Activated CD4-positive, alpha-beta T cell treated with anti-CD3 and anti-CD28 coated beads for 36 hours (primary cell): Measurements from ENCODE around the gene RTL5. TPM values are rescaled to one million over a fixed set of nuclear protein-coding genes. Genes with fewer than 3 reads are reported as not detected.
A peak's percentile ranks its signal among the peaks of the same experiment; 100 is the strongest.

Source experiments
- ATAC-seq: fragments of 200-7000 bp; cut with Tn5 transposase; one replicate; pipeline ENCODE4 v1.10.0; 2021; ENCODE audit warnings: mild to moderate bottlenecking, moderate library complexity
- CTCF ChIA-PET: fragments of 350-600 bp; sonication (Branson Sonifier 250); formaldehyde crosslinking; loops from one replicate; lab custom pipeline; 2021; ENCODE audit warnings: antibody characterized with exemption; lab: Charles Lee
- POLR2A ChIA-PET: fragments of 350-600 bp; sonication (Branson Sonifier 250); formaldehyde crosslinking; loops from one replicate; lab custom pipeline; 2021; ENCODE audit warnings: antibody characterized with exemption, inconsistent platforms; lab: Charles Lee
- DNase-seq: peaks from one replicate; pipeline ENCODE4 v3.0.0-alpha.2; 2020
- H3K27ac Mint-ChIP-seq: one replicate; pipeline ENCODE4 v1.8.0; 2021; ENCODE audit warnings: mixed read lengths
- H3K27me3 Mint-ChIP-seq: one replicate; pipeline ENCODE4 v1.8.0; 2021; ENCODE audit warnings: mixed read lengths
- H3K36me3 Mint-ChIP-seq: one replicate; pipeline ENCODE4 v1.8.0; 2021; ENCODE audit warnings: low read depth, mixed read lengths
- H3K4me1 Mint-ChIP-seq: one replicate; pipeline ENCODE4 v1.8.0; 2021; ENCODE audit warnings: mixed read lengths
- H3K4me3 Mint-ChIP-seq: one replicate; pipeline ENCODE4 v1.8.0; 2021; ENCODE audit warnings: mild to moderate bottlenecking, moderate library complexity, mixed read lengths
- H3K9me3 Mint-ChIP-seq: one replicate; pipeline ENCODE4 v1.8.0; 2021; ENCODE audit warnings: low read depth, mixed read lengths
- intact Hi-C, 2 experiments: fragments of 100-400 bp; cut with DNase I in 1 of 2; cut with micrococcal nuclease in 1 of 2; formaldehyde crosslinking; loops; one replicate each; pipeline versions ENCODE4 v1.14.2 to v1.15.1; 2022 to 2024; cut with DNase I, micrococcal nuclease
- total RNA-seq, 2 experiments: library from RNA; stranded (reverse); gene quantifications; one replicate each; pipeline ENCODE4 v1.2.3, GENCODE V29; 2021

RTL5 gene
- total RNA-seq, 2 experiments from 2014 or later: 0.14 to 0.33 TPM

GRCh38 chrX:72142794-72143608, 11.3 kb upstream of the RTL5 start:
- Mint-ChIP-seq H3K4me3 (no peak overlapping the region), H3K36me3 (no peaks in the 10 kb centered on the region), H3K27ac (no peak overlapping the region), H3K27me3 (peaks cover 6% of the 10 kb centered on the region), H3K4me1 (peaks cover 26% of the 10 kb centered on the region), H3K9me3 (no peaks in the 10 kb centered on the region)
- no peak for DNase-seq
- CTCF ChIA-PET: interaction anchor here (0.7 to 1.5 kb wide), 3 partner anchors 11 to 121 kb away, joined by 3 read pairs; partner anchors contain the start of gene RTL5
- intact Hi-C loops: loop anchor here in 1 of 2 experiments (5.0 kb wide), 2 partner anchors 41 to 129 kb away; no protein-coding TSS in a partner anchor
- POLR2A ChIA-PET: interaction anchor here (0.6 kb wide), 1 partner anchor 10 kb away, joined by 4 read pairs; no protein-coding TSS in a partner anchor
- no peak for ATAC-seq

GRCh38 chrX:72142094-72142793, 10.5 kb upstream of the RTL5 start:
- CTCF ChIA-PET: no interaction called here
- Mint-ChIP-seq H3K4me1 (peaks cover 26% of the 10 kb centered on the region), H3K4me3 (no peak overlapping the region), H3K27ac (no peak overlapping the region), H3K9me3 (no peaks in the 10 kb centered on the region), H3K36me3 (no peaks in the 10 kb centered on the region), H3K27me3 (peaks cover 6% of the 10 kb centered on the region)
- intact Hi-C loops: loop anchor here in 1 of 2 experiments (5.0 kb wide), 2 partner anchors 40 to 130 kb away; no protein-coding TSS in a partner anchor
- ATAC-seq: no peak
- POLR2A ChIA-PET: no interaction called here
- no peak for DNase-seq

DNA sequence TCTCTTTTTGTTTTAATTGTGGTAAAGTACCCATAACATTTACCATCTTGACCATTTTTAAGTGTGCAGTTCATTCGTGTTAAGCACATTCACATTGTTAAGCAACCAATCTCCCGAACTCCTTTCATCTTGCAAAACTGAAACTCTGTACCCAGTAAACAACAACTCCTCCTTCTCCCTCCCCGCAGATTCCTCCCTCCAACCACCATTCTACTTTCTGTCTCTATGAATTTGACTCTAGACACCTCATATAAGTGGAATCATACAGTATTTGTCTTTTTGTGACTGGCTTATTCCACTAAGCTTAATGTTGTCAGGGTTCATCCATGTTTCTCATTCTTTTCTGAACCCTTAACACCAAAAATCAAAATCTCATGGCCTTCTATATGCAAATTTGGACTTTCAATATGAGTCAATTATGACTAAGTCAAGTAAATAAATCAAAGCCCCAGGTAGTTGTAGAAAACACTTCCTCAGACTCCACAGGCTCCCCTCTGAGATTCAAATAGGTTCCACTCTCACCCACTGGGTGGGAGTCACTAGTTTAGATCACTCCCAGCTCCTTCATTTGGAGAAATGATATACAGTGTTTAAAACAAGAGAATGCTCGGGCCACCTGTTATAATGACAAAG, 9.8 kb upstream of the RTL5 start:
- intact Hi-C loops: loop anchor here in 1 of 2 experiments (5.0 kb wide), 2 partner anchors 39 to 131 kb away; no protein-coding TSS in a partner anchor
- DNase-seq (no peak), ATAC-seq (peak; percentile 72)
- Mint-ChIP-seq H3K4me1 (peaks cover 26% of the 10 kb centered on the region), H3K9me3 (no peaks in the 10 kb centered on the region), H3K36me3 (no peaks in the 10 kb centered on the region), H3K4me3 (no peak overlapping the region), H3K27me3 (peaks cover 6% of the 10 kb centered on the region), H3K27ac (no peak overlapping the region)
- CTCF ChIA-PET: interaction anchor here (0.7 kb wide), 1 partner anchor 12 kb away, joined by 3 read pairs; no protein-coding TSS in a partner anchor
- POLR2A ChIA-PET: no interaction called here

GRCh38 chrX:72139538-72139937, 7.8 kb upstream of the RTL5 start:
- no peak for ATAC-seq
- no peak for DNase-seq
- no peak overlapping the region for H3K4me3 Mint-ChIP-seq
- peaks cover 24% of the 10 kb centered on the region for H3K4me1 Mint-ChIP-seq
- no peaks in the 10 kb centered on the region for H3K9me3 Mint-ChIP-seq
- H3K27ac Mint-ChIP-seq: no peak overlapping the region
- POLR2A ChIA-PET: no interaction called here
- H3K27me3 Mint-ChIP-seq: peaks cover 6% of the 10 kb centered on the region
- H3K36me3 Mint-ChIP-seq: no peaks in the 10 kb centered on the region
- CTCF ChIA-PET: no interaction called here
- intact Hi-C loops: no loop called here

DNA sequence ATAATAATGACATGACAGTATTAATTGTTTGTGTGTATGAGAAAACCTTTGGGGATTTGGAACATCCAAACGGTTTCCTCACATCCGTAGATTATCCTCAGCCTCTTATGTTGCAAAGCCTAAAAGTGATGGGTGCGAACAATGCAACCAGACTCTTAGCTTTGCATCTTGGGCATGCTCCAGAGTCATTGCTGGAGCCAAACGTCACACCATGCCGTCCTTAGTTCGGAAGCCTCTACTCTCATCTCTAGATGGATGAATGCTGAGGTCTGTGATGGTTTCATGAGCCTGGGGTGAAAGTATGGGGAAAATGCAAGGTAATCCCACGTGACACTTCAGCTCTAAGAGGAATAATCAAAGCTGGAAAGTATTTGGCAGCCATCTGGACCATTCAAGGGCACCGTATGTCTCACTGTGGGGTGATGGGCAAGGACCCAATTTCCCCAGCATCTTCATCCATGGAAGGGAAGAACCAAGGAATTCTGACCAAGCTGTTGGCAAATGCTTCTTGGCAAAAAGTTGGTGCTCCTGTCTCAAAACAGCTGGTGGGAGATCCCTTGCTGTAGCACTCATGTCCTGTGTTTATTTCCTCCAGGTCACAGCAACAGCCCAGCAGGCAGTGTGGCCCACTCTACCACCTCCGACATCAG, 6.3 kb upstream of the RTL5 start:
- no peak for ATAC-seq
- Mint-ChIP-seq H3K4me1 (peaks cover 12% of the 10 kb centered on the region), H3K4me3 (no peak overlapping the region), H3K27ac (no peak overlapping the region), H3K27me3 (peaks cover 10% of the 10 kb centered on the region), H3K36me3 (no peaks in the 10 kb centered on the region), H3K9me3 (no peaks in the 10 kb centered on the region)
- no peak for DNase-seq
- ChIA-PET CTCF (interaction anchor here (0.7 kb wide), 1 partner anchor 226 kb away, joined by 3 read pairs; no protein-coding TSS in a partner anchor), POLR2A (no interaction called here)
- intact Hi-C loops: no loop called here

GRCh38 chrX:72133851-72134546, 2.3 kb upstream of the RTL5 start:
- Mint-ChIP-seq H3K36me3 (no peaks in the 10 kb centered on the region), H3K4me3 (no peak overlapping the region), H3K9me3 (no peaks in the 10 kb centered on the region), H3K4me1 (peaks cover 3% of the 10 kb centered on the region), H3K27ac (no peak overlapping the region), H3K27me3 (peaks cover 23% of the 10 kb centered on the region)
- intact Hi-C loops: no loop called here
- ChIA-PET POLR2A (no interaction called here), CTCF (interaction anchor here (0.6 kb wide), 1 partner anchor 19 kb away, joined by 3 read pairs; no protein-coding TSS in a partner anchor)
- DNase-seq (no peak), ATAC-seq (no peak)

DNA sequence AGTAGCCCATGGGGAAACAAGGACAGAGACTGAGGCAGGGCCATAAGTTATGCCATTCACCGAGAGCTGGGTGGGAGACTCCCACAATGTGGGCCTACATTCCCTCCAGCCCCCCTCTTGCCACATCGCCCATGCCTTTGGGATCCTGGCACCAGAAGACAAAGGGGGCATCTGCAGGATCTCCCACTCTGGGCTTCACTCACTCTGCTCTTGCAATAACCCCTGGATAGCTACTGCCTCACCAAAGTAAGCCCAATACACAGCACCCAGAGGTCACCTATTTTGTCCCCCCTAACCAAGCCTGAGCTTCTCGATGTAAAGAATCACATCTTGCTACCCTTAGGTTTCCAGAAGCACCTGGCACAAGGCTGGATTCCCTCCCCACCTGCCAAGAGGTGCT, 741 bp upstream of the RTL5 start:
- Mint-ChIP-seq H3K27ac (no peak overlapping the region), H3K27me3 (peaks cover 26% of the 10 kb centered on the region), H3K9me3 (no peaks in the 10 kb centered on the region), H3K4me1 (peaks cover 3% of the 10 kb centered on the region), H3K4me3 (no peak overlapping the region), H3K36me3 (no peaks in the 10 kb centered on the region)
- no peak for ATAC-seq
- ChIA-PET POLR2A (interaction anchor here (1.2 kb wide), 1 partner anchor 112 kb away, joined by 5 read pairs; no protein-coding TSS in a partner anchor), CTCF (interaction anchor here (0.8 to 1.1 kb wide), 2 partner anchors 11 to 114 kb away, joined by 3 read pairs; no protein-coding TSS in a partner anchor)
- no peak for DNase-seq
- intact Hi-C loops: no loop called here

- no peaks in the 10 kb centered on the region for H3K9me3 Mint-ChIP-seq
- POLR2A ChIA-PET: no interaction called here
- ATAC-seq (no peak), DNase-seq (no peak)
- no peak overlapping the region for H3K27ac Mint-ChIP-seq
- no peak overlapping the region for H3K4me3 Mint-ChIP-seq
- CTCF ChIA-PET: interaction anchor here (1.0 to 7.4 kb wide), 2 partner anchors 19 to 110 kb away, joined by 5 to 74 read pairs; no protein-coding TSS in a partner anchor
- H3K27me3 Mint-ChIP-seq: peaks cover 26% of the 10 kb centered on the region
- intact Hi-C loops: no loop called here
- H3K4me1 Mint-ChIP-seq: peaks cover 5% of the 10 kb centered on the region
- no peaks in the 10 kb centered on the region for H3K36me3 Mint-ChIP-seq
Observed at GRCh38 chrX:72130762-72131250, 909 bp downstream of the RTL5 start.

DNA sequence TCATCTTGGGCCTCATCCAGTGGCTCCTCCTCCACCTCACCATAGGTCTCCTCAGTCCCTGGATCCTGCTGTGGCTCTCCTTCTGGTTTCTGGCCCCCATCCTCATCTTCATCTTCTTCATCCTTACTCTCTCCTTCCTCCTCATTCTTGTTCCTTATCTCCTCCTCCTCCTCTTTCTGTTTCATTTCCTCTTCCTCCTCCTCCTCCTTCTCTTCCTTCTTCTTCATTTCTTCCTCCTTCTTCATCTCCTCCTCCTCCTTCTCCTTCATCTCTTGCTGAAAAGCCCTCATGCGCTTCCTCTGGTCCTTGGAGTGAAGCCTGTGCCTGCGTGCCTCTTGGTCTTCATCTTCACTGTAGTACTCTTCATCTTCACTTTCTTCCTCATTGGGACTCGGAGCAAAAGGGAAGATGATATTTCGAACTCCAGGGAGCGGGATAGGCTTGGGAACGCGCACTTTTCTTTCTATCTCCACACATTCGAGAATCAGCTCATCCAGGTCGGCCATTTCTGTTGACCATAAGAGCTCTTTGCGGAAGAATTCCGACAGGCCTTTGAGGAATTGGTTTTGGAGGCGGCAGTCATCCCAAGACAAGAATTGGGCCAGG, 1.5 kb downstream of the RTL5 start:
- Mint-ChIP-seq H3K36me3 (no peaks in the 10 kb centered on the region), H3K27me3 (peaks cover 26% of the 10 kb centered on the region), H3K4me1 (peaks cover 5% of the 10 kb centered on the region), H3K27ac (no peak overlapping the region), H3K4me3 (no peak overlapping the region), H3K9me3 (no peaks in the 10 kb centered on the region)
- POLR2A ChIA-PET: no interaction called here
- DNase-seq (no peak), ATAC-seq (no peak)
- intact Hi-C loops: no loop called here
- CTCF ChIA-PET: interaction anchor here (1.0 to 7.4 kb wide), 2 partner anchors 20 to 109 kb away, joined by 5 to 74 read pairs; no protein-coding TSS in a partner anchor

DNA sequence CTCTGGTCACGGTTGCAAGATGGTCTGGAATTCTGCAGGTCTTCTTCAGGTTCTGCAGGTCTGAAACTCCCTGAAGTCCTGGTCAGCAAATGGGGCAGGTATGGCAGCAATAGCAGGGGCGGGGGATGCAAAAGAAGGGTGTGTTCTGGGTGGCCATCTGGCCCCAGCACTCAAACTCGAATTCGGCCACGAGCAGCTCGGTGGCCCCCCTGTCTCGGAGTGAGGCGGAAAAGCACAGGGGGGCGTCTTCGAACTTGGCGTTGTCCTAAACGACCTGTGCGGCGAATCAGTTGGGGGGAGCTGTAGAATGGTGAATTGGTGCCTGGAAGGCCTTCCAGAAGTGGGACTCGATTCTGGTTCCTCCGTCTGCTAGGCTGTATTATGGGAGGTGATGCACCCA, 2.1 kb downstream of the RTL5 start:
- Mint-ChIP-seq H3K4me1 (peaks cover 5% of the 10 kb centered on the region), H3K36me3 (no peaks in the 10 kb centered on the region), H3K4me3 (no peak overlapping the region), H3K9me3 (no peaks in the 10 kb centered on the region), H3K27ac (no peak overlapping the region), H3K27me3 (peaks cover 26% of the 10 kb centered on the region)
- no peak for DNase-seq
- CTCF ChIA-PET: interaction anchor here (7.4 kb wide), 1 partner anchor 109 kb away, joined by 74 read pairs; no protein-coding TSS in a partner anchor
- ATAC-seq: no peak
- POLR2A ChIA-PET: no interaction called here
- intact Hi-C loops: no loop called here
